ENCODE results near the gene TMEM52B.
"Not testable (repeated sequence)": the region's sequence is repeated elsewhere in the genome, so short reads cannot be mapped to it uniquely, and the experiment has no call there.

Gene TMEM52B

DNA sequence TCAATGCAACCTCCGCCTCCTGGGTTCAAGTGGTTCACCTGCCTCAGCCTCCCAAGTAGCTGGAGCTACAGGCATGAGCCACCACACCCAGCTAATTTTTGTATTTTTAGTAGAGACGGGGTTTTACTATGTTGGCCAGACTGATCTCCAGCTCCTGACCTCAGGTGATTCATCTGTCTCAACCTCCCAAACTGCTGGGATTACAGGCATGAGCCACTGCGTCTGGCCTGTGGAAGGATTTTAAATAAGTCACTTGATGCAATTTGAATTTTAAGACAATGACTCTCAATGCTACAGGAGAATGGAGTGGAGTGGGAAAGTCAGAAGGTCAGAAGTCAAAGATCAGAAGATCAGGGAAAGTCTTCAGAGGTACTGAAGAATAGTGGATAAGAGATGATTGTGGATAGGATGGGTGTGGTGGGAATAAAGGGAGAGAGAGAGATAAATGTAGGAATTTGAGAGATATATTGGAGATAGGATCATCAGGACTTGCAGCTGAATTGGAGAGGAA is 15.4 kb downstream of the TMEM52B start:
- Histone ChIP-seq H3K36me3 (replicated peaks in 1 of 2; ENCODE audit: control insufficient read depth in 2 of 2, insufficient read depth in 2 of 2, low read length in 2 of 2) (no peaks in the 10 kb centered on the region), H3K9ac (ENCODE audit: low read depth, low read length, poor library complexity) (no peak overlapping the region), H3K79me1 (ENCODE audit: low read depth, low read length) (no peaks in the 10 kb centered on the region), H4K91ac (ENCODE audit: low read depth, low read length, poor library complexity) (no peak overlapping the region), H4K8ac (ENCODE audit: low read depth, low read length) (no peak overlapping the region), H2AFZ (ENCODE audit: low read length) (no peak overlapping the region), H3K9me3 (replicated peaks in 1 of 2; ENCODE audit: control insufficient read depth in 2 of 2, insufficient read depth in 1 of 2, low read depth in 1 of 2, low read length in 2 of 2) (no peaks in the 10 kb centered on the region), H2AK5ac (ENCODE audit: low read depth, low read length) (no peak overlapping the region), H3K4ac (ENCODE audit: low read length) (no peak overlapping the region), H3K14ac (ENCODE audit: low read length) (no peak overlapping the region), H3K18ac (ENCODE audit: low read length) (no peak overlapping the region), H2BK15ac (ENCODE audit: low read length) (no peak overlapping the region), H2BK5ac (ENCODE audit: low read length) (no peak overlapping the region), H3K27ac (replicated peaks; ENCODE audit: low read length) (no peak overlapping the region), H2BK120ac (ENCODE audit: low read depth, low read length) (no peak overlapping the region), H3K4me2 (ENCODE audit: insufficient read depth, low read length, poor library complexity, severe bottlenecking) (no peak overlapping the region), H3K4me3 (ENCODE audit: low read length in 2 of 2) (no peak overlapping the region), H2BK12ac (ENCODE audit: low read length) (no peak overlapping the region), H3K4me1 (ENCODE audit: control insufficient read depth in 2 of 2, insufficient read depth in 1 of 2, low read depth in 1 of 2, low read length in 2 of 2) (no peaks in the 10 kb centered on the region), H3K23ac (ENCODE audit: low read depth, low read length, poor library complexity) (no peak overlapping the region), H3K27me3 (ENCODE audit: control insufficient read depth in 3 of 3, insufficient read depth in 3 of 3, low read depth in 1 of 3, low read length in 3 of 3) (no peaks in the 10 kb centered on the region)
- DNase-seq (ENCODE audit: low spot score) = no peak
- no CpG with 5 or more reads among the region's 3 CpGs for WGBS, 2 donors (ENCODE audit: extremely low coverage in 2 of 2, insufficient read length in 2 of 2, insufficient replicate concordance in 1 of 2)

- H2BK5ac ChIP-seq (ENCODE audit: low read length) = no peak overlapping the region
- WGBS, 2 donors (ENCODE audit: extremely low coverage in 2 of 2, insufficient read length in 2 of 2, insufficient replicate concordance in 1 of 2) = no CpG with 5 or more reads among the region's 10 CpGs
Observed at GRCh38 chr12:10196210-10196609, 17.4 kb downstream of the TMEM52B start.

GRCh38 chr12:10197879-10198278 is 19.0 kb downstream of the TMEM52B start:
- H3K36me3 ChIP-seq (replicated peaks in 1 of 2; ENCODE audit: control insufficient read depth in 2 of 2, insufficient read depth in 2 of 2, low read length in 2 of 2) = no peaks in the 10 kb centered on the region
- H2AK5ac ChIP-seq (ENCODE audit: low read depth, low read length) = no peak overlapping the region
- H3K4me3 ChIP-seq (ENCODE audit: low read length in 2 of 2) = no peak overlapping the region
- no peak overlapping the region for H2BK120ac ChIP-seq (ENCODE audit: low read depth, low read length)
- no peak overlapping the region for H3K14ac ChIP-seq (ENCODE audit: low read length)
- no peak overlapping the region for H2BK5ac ChIP-seq (ENCODE audit: low read length)
- H3K79me1 ChIP-seq (ENCODE audit: low read depth, low read length) = no peaks in the 10 kb centered on the region
- no peak overlapping the region for H2BK12ac ChIP-seq (ENCODE audit: low read length)
- WGBS, 2 donors (ENCODE audit: extremely low coverage in 2 of 2, insufficient read length in 2 of 2, insufficient replicate concordance in 1 of 2) = no CpG with 5 or more reads among the region's 5 CpGs
- no peak overlapping the region for H4K8ac ChIP-seq (ENCODE audit: low read depth, low read length)
- no peak overlapping the region for H3K4ac ChIP-seq (ENCODE audit: low read length)
- no peak overlapping the region for H2BK15ac ChIP-seq (ENCODE audit: low read length)
- H3K4me2 ChIP-seq (ENCODE audit: insufficient read depth, low read length, poor library complexity, severe bottlenecking) = no peak overlapping the region
- H3K27me3 ChIP-seq (ENCODE audit: control insufficient read depth in 3 of 3, insufficient read depth in 3 of 3, low read depth in 1 of 3, low read length in 3 of 3) = no peaks in the 10 kb centered on the region
- no peak overlapping the region for H3K23ac ChIP-seq (ENCODE audit: low read depth, low read length, poor library complexity)
- H3K18ac ChIP-seq (ENCODE audit: low read length) = no peak overlapping the region
- no peaks in the 10 kb centered on the region for H3K4me1 ChIP-seq (ENCODE audit: control insufficient read depth in 2 of 2, insufficient read depth in 1 of 2, low read depth in 1 of 2, low read length in 2 of 2)
- H3K9me3 ChIP-seq (replicated peaks in 1 of 2; ENCODE audit: control insufficient read depth in 2 of 2, insufficient read depth in 1 of 2, low read depth in 1 of 2, low read length in 2 of 2) = no peaks in the 10 kb centered on the region
- H2AFZ ChIP-seq (ENCODE audit: low read length) = no peak overlapping the region
- no peak overlapping the region for H4K91ac ChIP-seq (ENCODE audit: low read depth, low read length, poor library complexity)
- no peak overlapping the region for H3K9ac ChIP-seq (ENCODE audit: low read depth, low read length, poor library complexity)
- no peak for DNase-seq (ENCODE audit: low spot score)
- H3K27ac ChIP-seq (replicated peaks; ENCODE audit: low read length) = no peak overlapping the region

More at GRCh38 chr12:10196210-10196609, 17.4 kb downstream of the TMEM52B start:
- no peaks in the 10 kb centered on the region for H3K36me3 ChIP-seq (replicated peaks in 1 of 2; ENCODE audit: control insufficient read depth in 2 of 2, insufficient read depth in 2 of 2, low read length in 2 of 2)
- no peaks in the 10 kb centered on the region for H3K4me1 ChIP-seq (ENCODE audit: control insufficient read depth in 2 of 2, insufficient read depth in 1 of 2, low read depth in 1 of 2, low read length in 2 of 2)
- no peak overlapping the region for H2BK15ac ChIP-seq (ENCODE audit: low read length)
- H3K27ac ChIP-seq (replicated peaks; ENCODE audit: low read length) = no peak overlapping the region
- H3K4me3 ChIP-seq (ENCODE audit: low read length in 2 of 2) = no peak overlapping the region
- no peaks in the 10 kb centered on the region for H3K27me3 ChIP-seq (ENCODE audit: control insufficient read depth in 3 of 3, insufficient read depth in 3 of 3, low read depth in 1 of 3, low read length in 3 of 3)
- no peak overlapping the region for H4K8ac ChIP-seq (ENCODE audit: low read depth, low read length)
- no peak overlapping the region for H3K4ac ChIP-seq (ENCODE audit: low read length)
- H2AK5ac ChIP-seq (ENCODE audit: low read depth, low read length) = no peak overlapping the region
- no peak overlapping the region for H2BK12ac ChIP-seq (ENCODE audit: low read length)
- no peak overlapping the region for H2AFZ ChIP-seq (ENCODE audit: low read length)
- H2BK120ac ChIP-seq (ENCODE audit: low read depth, low read length) = no peak overlapping the region
- H3K9me3 ChIP-seq (replicated peaks in 1 of 2; ENCODE audit: control insufficient read depth in 2 of 2, insufficient read depth in 1 of 2, low read depth in 1 of 2, low read length in 2 of 2) = no peaks in the 10 kb centered on the region
- no peak overlapping the region for H3K23ac ChIP-seq (ENCODE audit: low read depth, low read length, poor library complexity)
- H3K18ac ChIP-seq (ENCODE audit: low read length) = no peak overlapping the region
- H3K9ac ChIP-seq (ENCODE audit: low read depth, low read length, poor library complexity) = no peak overlapping the region
- DNase-seq (ENCODE audit: low spot score) = no peak
- no peak overlapping the region for H4K91ac ChIP-seq (ENCODE audit: low read depth, low read length, poor library complexity)
- no peaks in the 10 kb centered on the region for H3K79me1 ChIP-seq (ENCODE audit: low read depth, low read length)
- H3K14ac ChIP-seq (ENCODE audit: low read length) = no peak overlapping the region
- no peak overlapping the region for H3K4me2 ChIP-seq (ENCODE audit: insufficient read depth, low read length, poor library complexity, severe bottlenecking)

GRCh38 chr12:10204495-10204894 is 25.7 kb downstream of the TMEM52B start:
- not testable (repeated sequence) for H3K14ac ChIP-seq (ENCODE audit: low read length); H3K4me1 ChIP-seq (ENCODE audit: control insufficient read depth in 2 of 2, insufficient read depth in 1 of 2, low read depth in 1 of 2, low read length in 2 of 2); H2BK5ac ChIP-seq (ENCODE audit: low read length); H2BK120ac ChIP-seq (ENCODE audit: low read depth, low read length); H3K4me3 ChIP-seq (ENCODE audit: low read length in 2 of 2); DNase-seq (ENCODE audit: low spot score); H3K23ac ChIP-seq (ENCODE audit: low read depth, low read length, poor library complexity); H3K18ac ChIP-seq (ENCODE audit: low read length); H2AFZ ChIP-seq (ENCODE audit: low read length); H3K27ac ChIP-seq (replicated peaks; ENCODE audit: low read length); H3K36me3 ChIP-seq (replicated peaks in 1 of 2; ENCODE audit: control insufficient read depth in 2 of 2, insufficient read depth in 2 of 2, low read length in 2 of 2); H3K9me3 ChIP-seq (replicated peaks in 1 of 2; ENCODE audit: control insufficient read depth in 2 of 2, insufficient read depth in 1 of 2, low read depth in 1 of 2, low read length in 2 of 2); H3K4me2 ChIP-seq (ENCODE audit: insufficient read depth, low read length, poor library complexity, severe bottlenecking); H3K79me1 ChIP-seq (ENCODE audit: low read depth, low read length); H2BK15ac ChIP-seq (ENCODE audit: low read length); H4K91ac ChIP-seq (ENCODE audit: low read depth, low read length, poor library complexity); H3K4ac ChIP-seq (ENCODE audit: low read length); H2BK12ac ChIP-seq (ENCODE audit: low read length); H2AK5ac ChIP-seq (ENCODE audit: low read depth, low read length); H4K8ac ChIP-seq (ENCODE audit: low read depth, low read length); H3K9ac ChIP-seq (ENCODE audit: low read depth, low read length, poor library complexity); H3K27me3 ChIP-seq (ENCODE audit: control insufficient read depth in 3 of 3, insufficient read depth in 3 of 3, low read depth in 1 of 3, low read length in 3 of 3)
- no CpG with 5 or more reads among the region's 2 CpGs for WGBS, 2 donors (ENCODE audit: extremely low coverage in 2 of 2, insufficient read length in 2 of 2, insufficient replicate concordance in 1 of 2)
